ENCODE measurements around the gene RTN4R. TPM values are rescaled to one million over a fixed set of nuclear protein-coding genes. Genes with fewer than 3 reads are reported as not detected.

RTN4R gene
- total and polyA plus RNA-seq, 2 donors (not counting 1 experiment from before 2014, with no cell fraction given) = 0.42 to 0.79 TPM

GRCh38 chr22:20240900-20241299, 27.2 kb downstream of the RTN4R start:
- ATAC-seq (ENCODE audit: low read depth) (no peak), DNase-seq (no peak)
- WGBS (ENCODE audit: insufficient coverage) = 93% methylated on average over 8 of the region's 8 CpGs
- no peaks in the 10 kb centered on the region for H3K9me3 ChIP-seq (ENCODE audit: control extremely low read depth in 1 of 3, control insufficient read depth in 2 of 3, insufficient read depth in 1 of 3, low read length in 2 of 3)
- Mint-ChIP-seq H3K27ac (no peak overlapping the region), H3K4me1 (peaks cover 44% of the 10 kb centered on the region), H3K4me3 (no peak overlapping the region), H3K9me3 (ENCODE audit: insufficient read depth) (no peaks in the 10 kb centered on the region), H3K27me3 (no peaks in the 10 kb centered on the region)
- peaks cover 46 to 60% of the 10 kb centered on the region in 2 donors for H3K4me1 ChIP-seq (ENCODE audit: control insufficient read depth in 2 of 2, insufficient read depth in 2 of 2, low read length in 2 of 2)
- H3K4me2 ChIP-seq (replicated peaks; ENCODE audit: low read depth, low read length, poor library complexity, severe bottlenecking) = no peak overlapping the region
- ChIA-PET CTCF (no interaction called here), POLR2A (no interaction called here)
- H2AFZ ChIP-seq (ENCODE audit: insufficient read depth, low read depth, low read length, poor library complexity, severe bottlenecking) = no peak overlapping the region
- H3K79me2 ChIP-seq (ENCODE audit: control insufficient read depth, insufficient read depth, low read length) = no peaks in the 10 kb centered on the region
- TF ChIP-seq EZH2 (IDR thresholded peaks at IDR 0.05; ENCODE audit: borderline replicate concordance, insufficient read depth, low read depth, low read length, poor library complexity, severe bottlenecking) (no peak), CTCF (IDR thresholded peaks at IDR 0.05) (no peak)
- no peak overlapping the region for H3K4me3 ChIP-seq (ENCODE audit: control extremely low read depth in 1 of 5, extremely low read depth in 1 of 5, insufficient read depth in 1 of 5, low read depth in 2 of 5, low read length in 4 of 5)
- no peaks in the 10 kb centered on the region for H4K20me1 ChIP-seq (ENCODE audit: control insufficient read depth, insufficient read depth, low read length, poor library complexity, severe bottlenecking)
- intact Hi-C loops (cut with micrococcal nuclease) = no loop called here
- no peaks in the 10 kb centered on the region for H3K36me3 ChIP-seq (replicated peaks in 1 of 2; ENCODE audit: control extremely low read depth in 1 of 2, control insufficient read depth in 1 of 2, extremely low read depth in 1 of 2, insufficient read depth in 2 of 2, low read length in 1 of 2)
- no peak overlapping the region for H3K27ac ChIP-seq (ENCODE audit: low read length in 2 of 2)
- peaks cover 0 to 2% (median 0%) of the 10 kb centered on the region in 4 experiments for H3K27me3 ChIP-seq (replicated peaks in 1 of 4; ENCODE audit: control extremely low read depth in 1 of 4, control insufficient read depth in 3 of 4, insufficient read depth in 4 of 4, low read length in 3 of 4)
- H3K9ac ChIP-seq (ENCODE audit: low read length) = no peak overlapping the region

GRCh38 chr22:20240447-20240764, 27.7 kb downstream of the RTN4R start:
- Histone ChIP-seq H3K27ac (ENCODE audit: low read length in 2 of 2) (no peak overlapping the region), H3K9me3 (ENCODE audit: control extremely low read depth in 1 of 3, control insufficient read depth in 2 of 3, insufficient read depth in 1 of 3, low read length in 2 of 3) (no peaks in the 10 kb centered on the region), H4K20me1 (ENCODE audit: control insufficient read depth, insufficient read depth, low read length, poor library complexity, severe bottlenecking) (no peaks in the 10 kb centered on the region), H3K4me1 (ENCODE audit: control insufficient read depth in 2 of 2, insufficient read depth in 2 of 2, low read length in 2 of 2) (peaks cover 41 to 55% of the 10 kb centered on the region in 2 donors), H3K4me2 (replicated peaks; ENCODE audit: low read depth, low read length, poor library complexity, severe bottlenecking) (no peak overlapping the region), H3K9ac (ENCODE audit: low read length) (no peak overlapping the region), H3K27me3 (replicated peaks in 1 of 4; ENCODE audit: control extremely low read depth in 1 of 4, control insufficient read depth in 3 of 4, insufficient read depth in 4 of 4, low read length in 3 of 4) (peaks cover 0 to 2% (median 0%) of the 10 kb centered on the region in 4 experiments), H3K4me3 (ENCODE audit: control extremely low read depth in 1 of 5, extremely low read depth in 1 of 5, insufficient read depth in 1 of 5, low read depth in 2 of 5, low read length in 4 of 5) (no peak overlapping the region), H2AFZ (ENCODE audit: insufficient read depth, low read depth, low read length, poor library complexity, severe bottlenecking) (no peak overlapping the region), H3K36me3 (replicated peaks in 1 of 2; ENCODE audit: control extremely low read depth in 1 of 2, control insufficient read depth in 1 of 2, extremely low read depth in 1 of 2, insufficient read depth in 2 of 2, low read length in 1 of 2) (no peaks in the 10 kb centered on the region), H3K79me2 (ENCODE audit: control insufficient read depth, insufficient read depth, low read length) (no peaks in the 10 kb centered on the region)
- intact Hi-C loops (cut with micrococcal nuclease) = no loop called here
- TF ChIP-seq EZH2 (IDR thresholded peaks at IDR 0.05; ENCODE audit: borderline replicate concordance, insufficient read depth, low read depth, low read length, poor library complexity, severe bottlenecking) (no peak), CTCF (IDR thresholded peaks at IDR 0.05) (no peak)
- ATAC-seq (ENCODE audit: low read depth) (no peak), DNase-seq (no peak)
- H3K27ac Mint-ChIP-seq = no peak overlapping the region
- no peaks in the 10 kb centered on the region for H3K27me3 Mint-ChIP-seq
- H3K9me3 Mint-ChIP-seq (ENCODE audit: insufficient read depth) = no peaks in the 10 kb centered on the region
- ChIA-PET CTCF (no interaction called here), POLR2A (no interaction called here)
- 33% methylated on average over 11 of the region's 14 CpGs for WGBS (ENCODE audit: insufficient coverage)
- no peak overlapping the region for H3K4me3 Mint-ChIP-seq
- peaks cover 39% of the 10 kb centered on the region for H3K4me1 Mint-ChIP-seq
